Kidney (tissue), 14 donors: Measurements from ENCODE around the gene SH2D5. TPM values are rescaled to one million over a fixed set of nuclear protein-coding genes. Genes with fewer than 3 reads are reported as not detected.

ENCODE experiments used
- DNase-seq, 5 donors: peaks; one replicate each; pipeline ENCODE4 v3.0.0-alpha.2; 2013 to 2020
- FAIRE-seq: peaks from 2 replicates; lab custom pipeline; 2012; peaks lifted over from hg19 to GRCh38; lab: Jason Lieb, UNC
- H3K27ac ChIP-seq, 2 donors: one replicate each; pipeline ENCODE4 v1.7.0; 2013; ENCODE audit warnings: low read depth in 2 of 2, low read length in 2 of 2, inconsistent platforms in 1 of 2
- H3K27me3 ChIP-seq: one replicate; pipeline ENCODE4 v1.7.1; 2013; ENCODE audit warnings: low read length, inconsistent platforms; ENCODE audit not compliant: control insufficient read depth, insufficient read depth
- H3K36me3 ChIP-seq, 3 donors: one replicate each; pipeline versions ENCODE4 v1.7.0 to v1.7.1; 2013; ENCODE audit warnings: low read length in 3 of 3, control low read depth in 1 of 3, inconsistent platforms in 1 of 3; ENCODE audit not compliant: insufficient read depth in 3 of 3, control insufficient read depth in 2 of 3
- H3K4me1 ChIP-seq, 3 donors: one replicate each; pipeline versions ENCODE4 v1.7.0 to v1.7.1; 2013; ENCODE audit warnings: low read length in 3 of 3, inconsistent platforms in 1 of 3, low read depth in 1 of 3; ENCODE audit not compliant: control insufficient read depth in 2 of 3, insufficient read depth in 2 of 3
- H3K4me3 ChIP-seq, 3 donors: one replicate each; pipeline versions ENCODE4 v1.7.0 to v1.8.1; 2013; ENCODE audit warnings: low read length in 3 of 3, control low read depth in 1 of 3, inconsistent platforms in 1 of 3
- H3K9ac ChIP-seq, 3 donors: one replicate each; pipeline versions ENCODE4 v1.7.0 to v1.7.1; 2013; ENCODE audit warnings: low read length in 3 of 3, control low read depth in 1 of 3, inconsistent platforms in 1 of 3
- H3K9me3 ChIP-seq, 3 donors: one replicate each; pipeline versions ENCODE4 v1.7.0 to v1.7.1; 2013; ENCODE audit warnings: low read length in 3 of 3, control low read depth in 1 of 3, inconsistent platforms in 1 of 3; ENCODE audit not compliant: control insufficient read depth in 2 of 3, insufficient read depth in 1 of 3
- intact Hi-C: fragments of 100-400 bp; cut with DNase I; formaldehyde crosslinking; loops from one replicate; pipeline ENCODE4 v1.11.1; 2022
- polyA plus RNA-seq: library from polyadenylated mRNA; stranded (reverse); fragments of 350-450 nt; fragmentation: Illumina TruSeq; extraction: RNeasy Lipid Tissue Mini Kit (QIAGEN cat#74804); gene quantifications from one replicate; pipeline ENCODE4 v1.2.3, GENCODE V29; 2014; ENCODE audit warnings: low read depth, low replicate concordance; ENCODE audit not compliant: insufficient read depth
- total RNA-seq: library from RNA; stranded (reverse); fragmentation: NEBNext Ultra II Directional; extraction: Animal tissue kit (Norgen Biotek cat#: 25700); gene quantifications from one replicate; pipeline ENCODE4 v1.2.1, GENCODE V29; 2021
- TF ChIP-seq, protein P1 (sequence below): IDR thresholded peaks from 3 replicates; pipeline ENCODE4 v1.5.1; 2012; ENCODE audit warnings: mild to moderate bottlenecking, moderate library complexity, borderline replicate concordance; ENCODE audit not compliant: insufficient read depth; ENCODE audit errors: extremely low read depth
- donor health status: control.
- donor health status: control.
- donor health status: control.
- donor health status: control.
- donor health status: control.
- donor health status: DM: yes; HTN: yes; CAD: no.
- donor health status: Normal renal cell carcinoma (clear cell type).

The SH2D5 gene
- total and polyA plus RNA-seq, 2 donors from 2014 or later: 0.19 to 0.57 TPM

DNA sequence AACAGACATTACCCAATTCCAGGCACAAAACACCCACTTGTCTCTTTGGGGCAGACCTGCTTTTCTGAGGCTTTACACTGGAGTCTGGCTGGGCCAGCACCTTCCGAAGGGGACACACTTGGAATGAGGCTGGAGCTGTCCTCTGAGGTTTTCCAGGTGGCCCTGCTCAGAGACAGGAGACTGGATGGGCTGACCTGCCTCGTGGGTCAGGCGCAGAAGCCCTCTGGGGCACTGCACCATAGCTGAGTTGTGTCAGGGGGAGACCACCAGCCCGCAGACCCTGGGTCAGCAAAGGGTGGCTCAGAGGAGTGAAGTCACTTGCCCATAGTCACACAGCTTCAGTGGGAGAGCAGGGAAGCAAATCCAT, 1.8 kb downstream of the SH2D5 start:
- intact Hi-C loops: no loop called here
- no peaks in the 10 kb centered on the region for H3K9me3 ChIP-seq
- TF ChIP-seq, protein P1, sequence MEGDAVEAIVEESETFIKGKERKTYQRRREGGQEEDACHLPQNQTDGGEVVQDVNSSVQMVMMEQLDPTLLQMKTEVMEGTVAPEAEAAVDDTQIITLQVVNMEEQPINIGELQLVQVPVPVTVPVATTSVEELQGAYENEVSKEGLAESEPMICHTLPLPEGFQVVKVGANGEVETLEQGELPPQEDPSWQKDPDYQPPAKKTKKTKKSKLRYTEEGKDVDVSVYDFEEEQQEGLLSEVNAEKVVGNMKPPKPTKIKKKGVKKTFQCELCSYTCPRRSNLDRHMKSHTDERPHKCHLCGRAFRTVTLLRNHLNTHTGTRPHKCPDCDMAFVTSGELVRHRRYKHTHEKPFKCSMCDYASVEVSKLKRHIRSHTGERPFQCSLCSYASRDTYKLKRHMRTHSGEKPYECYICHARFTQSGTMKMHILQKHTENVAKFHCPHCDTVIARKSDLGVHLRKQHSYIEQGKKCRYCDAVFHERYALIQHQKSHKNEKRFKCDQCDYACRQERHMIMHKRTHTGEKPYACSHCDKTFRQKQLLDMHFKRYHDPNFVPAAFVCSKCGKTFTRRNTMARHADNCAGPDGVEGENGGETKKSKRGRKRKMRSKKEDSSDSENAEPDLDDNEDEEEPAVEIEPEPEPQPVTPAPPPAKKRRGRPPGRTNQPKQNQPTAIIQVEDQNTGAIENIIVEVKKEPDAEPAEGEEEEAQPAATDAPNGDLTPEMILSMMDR: no peak
- H3K4me3 ChIP-seq: no peak overlapping the region
- no peak overlapping the region for H3K27ac ChIP-seq
- H3K9ac ChIP-seq: no peak overlapping the region
- no peaks in the 10 kb centered on the region for H3K36me3 ChIP-seq
- peaks cover 0 to 14% (median 14%) of the 10 kb centered on the region in 3 donors for H3K4me1 ChIP-seq
- no peak for FAIRE-seq
- peaks cover 9% of the 10 kb centered on the region for H3K27me3 ChIP-seq
- no peak for DNase-seq

DNA sequence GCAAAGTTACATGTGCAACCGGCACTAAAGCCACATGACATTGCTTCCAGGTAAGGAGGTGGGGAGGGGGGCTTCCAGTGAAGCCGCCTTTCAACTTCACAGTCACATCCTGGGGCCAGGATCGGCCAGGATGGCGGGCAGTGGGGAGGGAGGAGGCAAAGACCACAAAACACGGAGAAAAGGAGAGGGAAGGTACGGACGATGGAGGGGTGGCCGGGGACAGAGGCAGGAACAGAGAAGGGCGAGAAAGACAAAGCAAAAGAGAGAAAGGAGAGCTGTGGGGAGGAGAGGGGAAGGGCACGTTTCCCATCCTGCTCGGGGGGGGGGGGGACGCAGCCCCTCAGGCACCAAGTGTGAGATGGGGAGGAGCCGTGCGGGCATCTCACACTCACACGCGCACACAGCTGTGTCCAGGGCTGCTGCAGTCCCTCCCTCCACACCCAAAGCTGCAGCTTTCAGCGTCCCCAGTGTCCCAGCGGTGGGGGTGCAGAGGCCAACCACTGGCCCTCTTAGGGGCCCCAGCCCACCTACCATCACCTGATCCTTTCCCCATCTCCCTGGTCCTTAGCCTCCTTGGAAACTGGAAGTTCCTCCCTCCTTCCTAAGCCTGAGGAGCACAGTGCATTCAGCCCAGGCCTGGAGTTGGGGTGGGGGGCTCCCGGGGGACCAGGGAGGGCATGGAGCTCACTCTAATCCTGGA, 2.4 kb downstream of the SH2D5 start:
- intact Hi-C loops: no loop called here
- FAIRE-seq: no peak
- Histone ChIP-seq H3K4me3 (no peak overlapping the region), H3K4me1 (peaks cover 0 to 14% (median 14%) of the 10 kb centered on the region in 3 donors), H3K36me3 (no peaks in the 10 kb centered on the region), H3K9ac (no peak overlapping the region), H3K9me3 (no peaks in the 10 kb centered on the region), H3K27me3 (peaks cover 9% of the 10 kb centered on the region), H3K27ac (no peak overlapping the region)
- TF ChIP-seq, protein P1: no peak
- DNase-seq: peak in 1 of 5 donors; percentile 51

DNA sequence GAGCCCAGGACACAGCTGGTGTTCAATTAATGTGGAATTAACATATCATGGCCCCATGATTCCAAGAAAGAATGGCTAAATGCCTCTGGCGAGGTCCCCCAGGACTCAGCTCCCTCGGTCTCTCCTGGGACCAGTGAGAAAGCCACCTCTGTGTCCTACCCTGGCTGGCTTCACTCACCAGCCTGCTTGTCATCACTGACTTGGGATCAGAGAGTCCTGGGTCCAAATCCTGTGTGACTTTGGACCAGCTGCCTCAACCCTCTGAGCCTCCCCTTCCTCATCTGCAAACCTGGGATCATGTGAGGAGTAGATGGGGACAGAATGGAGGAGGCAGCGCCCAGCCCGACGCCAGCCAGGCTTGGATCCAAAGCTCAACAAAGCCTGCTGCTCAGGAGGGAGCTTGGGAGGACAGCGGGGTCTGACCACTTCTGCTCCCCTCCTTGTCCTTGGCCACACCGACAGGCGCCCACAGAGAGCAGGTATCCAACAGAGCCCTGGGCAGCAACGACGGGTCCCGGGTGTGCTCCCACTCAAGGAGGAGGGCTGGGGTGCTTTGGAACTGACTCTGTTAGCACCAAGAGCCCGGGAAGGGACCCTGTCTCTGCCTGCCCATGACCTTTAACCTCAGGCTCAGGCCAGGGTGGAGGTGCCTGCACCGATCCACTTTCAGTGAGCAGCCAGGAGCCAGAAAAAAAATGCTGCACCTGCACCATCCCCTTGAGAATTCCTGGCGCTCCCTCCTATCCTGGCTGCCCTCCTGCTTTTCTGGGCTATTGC, 3.2 kb downstream of the SH2D5 start:
- H3K36me3 ChIP-seq: no peaks in the 10 kb centered on the region
- DNase-seq (peak in 1 of 5 donors; percentile 52), FAIRE-seq (no peak)
- TF ChIP-seq, protein P1: no peak
- H3K4me3 ChIP-seq: no peak overlapping the region
- H3K27ac ChIP-seq: no peak overlapping the region
- intact Hi-C loops: no loop called here
- no peak overlapping the region for H3K9ac ChIP-seq
- H3K27me3 ChIP-seq: peaks cover 9% of the 10 kb centered on the region
- H3K9me3 ChIP-seq: no peaks in the 10 kb centered on the region
- peaks cover 0 to 14% (median 14%) of the 10 kb centered on the region in 3 donors for H3K4me1 ChIP-seq
